ENCODE results near the gene WNT10A.
A peak's percentile ranks its signal among the peaks of the same experiment; 100 is the strongest.
"Not testable (repeated sequence)": the region's sequence is repeated elsewhere in the genome, so short reads cannot be mapped to it uniquely, and the experiment has no call there.

WNT10A gene

GRCh38 chr2:218880102-218880858 is at the start of gene WNT10A:
TSS of gene WNT10A (plus strand) at chr2:218880852. CDS start at chr2:218880996, 144 bp downstream.
- no peak for DNase-seq (ENCODE audit: low read depth, low spot score)
- H3K27ac ChIP-seq, result no peak within 1 kb of the TSS

GRCh38 chr2:218831378-218831990 is 49.2 kb upstream of the WNT10A start, which contains the start of gene PRKAG3:
TSS of gene PRKAG3 (minus strand) at chr2:218831803.
- H3K27ac ChIP-seq, result no peak within 1 kb of the TSS
- no peak for DNase-seq (ENCODE audit: low read depth, low spot score)

GRCh38 chr2:218832081-218832480 is 48.6 kb upstream of the WNT10A start:
- DNase-seq (ENCODE audit: low read depth, low spot score), result no peak
- no peak overlapping the region for H3K27ac ChIP-seq

- no peak overlapping the region for H3K27ac ChIP-seq
- DNase-seq (ENCODE audit: low read depth, low spot score), result no peak
Observed at GRCh38 chr2:218832520-218832919, 48.1 kb upstream of the WNT10A start.

GRCh38 chr2:218833023-218833609 is 47.5 kb upstream of the WNT10A start:
- DNase-seq (ENCODE audit: low read depth, low spot score), result no peak

GRCh38 chr2:218834685-218835084 is 46.0 kb upstream of the WNT10A start:
- no peak for DNase-seq (ENCODE audit: low read depth, low spot score)
- H3K27ac ChIP-seq, result no peak overlapping the region

More at GRCh38 chr2:218833023-218833609, 47.5 kb upstream of the WNT10A start:
- no peak overlapping the region for H3K27ac ChIP-seq

- no peak overlapping the region for H3K27ac ChIP-seq
- DNase-seq (ENCODE audit: low read depth, low spot score), result no peak
Observed at GRCh38 chr2:218837495-218837894, 43.2 kb upstream of the WNT10A start.

- DNase-seq (ENCODE audit: low read depth, low spot score), result peak; percentile 18
- peak overlapping the region; percentile 33 for H3K27ac ChIP-seq
Observed at GRCh38 chr2:218839430-218839829, 41.2 kb upstream of the WNT10A start.

- DNase-seq (ENCODE audit: low read depth, low spot score), result no peak
- H3K27ac ChIP-seq, result peak overlapping the region; percentile 33
Observed at GRCh38 chr2:218839888-218840287, 40.8 kb upstream of the WNT10A start.

- not testable (repeated sequence) for DNase-seq (ENCODE audit: low read depth, low spot score); H3K27ac ChIP-seq
Observed at GRCh38 chr2:218844334-218844733, 36.3 kb upstream of the WNT10A start.

- DNase-seq (ENCODE audit: low read depth, low spot score); H3K27ac ChIP-seq: not testable (repeated sequence)
Observed at GRCh38 chr2:218846963-218847362, 33.7 kb upstream of the WNT10A start.

GRCh38 chr2:218849721-218850120 is 30.9 kb upstream of the WNT10A start:
- H3K27ac ChIP-seq, result no peak overlapping the region

GRCh38 chr2:218850796-218851195 is 29.9 kb upstream of the WNT10A start:
- no peak for DNase-seq (ENCODE audit: low read depth, low spot score)
- H3K27ac ChIP-seq, result no peak overlapping the region

More at GRCh38 chr2:218849721-218850120, 30.9 kb upstream of the WNT10A start:
- DNase-seq (ENCODE audit: low read depth, low spot score), result no peak

GRCh38 chr2:218851286-218851685 is 29.4 kb upstream of the WNT10A start:
- H3K27ac ChIP-seq, result no peak overlapping the region
- no peak for DNase-seq (ENCODE audit: low read depth, low spot score)

GRCh38 chr2:218852911-218853667 is 27.6 kb upstream of the WNT10A start:
- no peak overlapping the region for H3K27ac ChIP-seq
- no peak for DNase-seq (ENCODE audit: low read depth, low spot score)

GRCh38 chr2:218853766-218854165 is 26.9 kb upstream of the WNT10A start:
- H3K27ac ChIP-seq, result no peak overlapping the region
- DNase-seq (ENCODE audit: low read depth, low spot score), result no peak

- no peak overlapping the region for H3K27ac ChIP-seq
- DNase-seq (ENCODE audit: low read depth, low spot score), result no peak
Observed at GRCh38 chr2:218854860-218855259, 25.8 kb upstream of the WNT10A start.

- DNase-seq (ENCODE audit: low read depth, low spot score), result no peak
- H3K27ac ChIP-seq, result no peak overlapping the region
Observed at GRCh38 chr2:218855305-218856166, 25.1 kb upstream of the WNT10A start.

- H3K27ac ChIP-seq, result no peak overlapping the region
- no peak for DNase-seq (ENCODE audit: low read depth, low spot score)
Observed at GRCh38 chr2:218856167-218856895, 24.3 kb upstream of the WNT10A start.

All from epithelial cell of prostate (primary cell).